ENCODE measurements around the gene KIF5C.

KIF5C gene

DNA sequence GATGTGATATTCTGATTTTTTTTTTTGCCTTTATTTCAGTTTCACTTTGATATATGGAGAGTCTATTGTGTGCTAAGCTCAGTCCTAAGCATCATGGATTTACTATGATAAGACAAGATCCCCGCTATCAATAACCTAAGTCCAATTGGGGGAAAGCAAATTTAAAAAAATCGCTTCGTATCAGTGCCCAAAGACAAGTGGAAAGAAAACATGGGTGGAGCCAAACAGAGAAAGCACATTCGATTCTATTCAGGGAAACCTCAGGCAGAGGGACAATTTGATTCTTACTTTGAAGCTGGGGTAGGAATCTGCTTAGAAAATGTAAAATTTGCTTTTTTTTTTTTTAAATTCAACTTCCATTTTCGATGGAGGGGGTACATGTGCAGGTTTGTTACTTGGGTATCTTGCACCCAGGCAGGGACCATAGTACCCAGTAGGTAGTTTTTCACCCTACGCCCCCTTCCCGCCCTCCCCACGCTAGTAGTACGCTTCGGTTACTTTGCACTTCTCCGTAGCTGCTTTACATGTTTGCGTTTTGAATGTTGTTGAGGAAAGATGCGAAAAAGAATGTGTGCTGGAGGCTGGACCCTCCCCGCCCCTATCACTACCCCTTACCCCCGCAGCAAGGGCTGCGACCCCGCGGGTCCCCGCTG lies 12.4 kb downstream of the KIF5C start:
- DNase-seq (ENCODE audit: low read depth in 2 of 2): no peak

- no peak for DNase-seq (ENCODE audit: low read depth in 2 of 2)
These were observed 13.0 kb downstream of the KIF5C start for GRCh38 chr2:148888003-148888501.

GRCh38 chr2:148888986-148889385 lies 14.0 kb downstream of the KIF5C start:
- DNase-seq (ENCODE audit: low read depth in 2 of 2): no peak

DNA sequence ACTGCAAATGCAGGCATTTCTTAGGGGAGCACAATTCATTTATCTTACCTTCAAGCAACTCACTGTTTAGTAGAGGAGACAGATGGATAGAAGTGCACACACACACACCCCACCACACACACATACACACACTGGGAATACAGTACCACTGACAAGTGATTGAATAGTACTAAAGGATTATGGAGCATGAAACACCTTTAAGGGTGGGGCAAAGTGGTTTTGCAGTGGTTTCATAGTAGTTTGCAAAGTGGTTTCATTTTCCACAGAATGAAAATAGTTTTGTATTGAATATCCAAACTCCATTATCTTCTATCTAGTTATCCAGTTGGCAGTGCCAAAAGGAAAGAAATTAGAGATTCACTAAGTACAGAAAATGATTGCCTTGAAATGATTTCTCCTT lies 18.9 kb downstream of the KIF5C start:
- no peak for DNase-seq (ENCODE audit: low read depth in 2 of 2)

- no peak for DNase-seq (ENCODE audit: low read depth in 2 of 2)
These were observed 21.1 kb downstream of the KIF5C start for GRCh38 chr2:148896136-148896535.

DNA sequence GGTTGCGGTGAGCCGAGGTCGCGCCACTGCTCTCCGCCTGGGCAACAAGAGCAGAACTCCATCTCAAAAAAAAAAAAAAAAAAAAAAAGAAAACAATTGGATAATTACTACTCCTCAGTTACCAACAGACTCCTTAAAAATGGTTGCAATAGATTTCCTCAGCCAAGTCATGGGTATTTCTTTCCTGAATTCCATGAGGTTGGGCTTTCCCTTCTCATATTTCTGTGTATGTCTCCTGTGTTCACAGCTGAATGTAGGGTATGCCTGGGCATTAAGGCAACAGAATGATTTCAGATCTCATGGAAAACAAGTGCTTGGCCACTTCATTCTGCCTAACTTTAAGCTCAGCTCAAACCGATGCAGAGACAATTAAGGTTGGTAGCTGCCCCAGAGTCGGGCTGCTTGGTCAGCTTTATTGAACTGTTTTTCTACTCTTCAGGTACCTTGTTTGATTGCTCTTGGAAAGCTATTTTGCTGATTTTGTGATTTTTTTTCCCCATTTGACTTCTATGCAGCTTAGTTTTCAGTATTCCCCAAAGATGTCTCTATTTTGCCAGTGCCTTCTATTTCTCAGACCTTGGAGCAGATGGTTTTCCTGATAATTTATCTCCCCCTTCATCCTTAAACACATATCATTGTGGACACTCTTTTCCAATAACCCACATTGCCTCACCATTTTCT lies 24.8 kb downstream of the KIF5C start:
- DNase-seq (ENCODE audit: low read depth in 2 of 2): no peak

- DNase-seq (ENCODE audit: low read depth in 2 of 2): no peak
These were observed 25.4 kb downstream of the KIF5C start for GRCh38 chr2:148900350-148900837.

GRCh38 chr2:148901142-148901541 lies 26.1 kb downstream of the KIF5C start:
- no peak for DNase-seq (ENCODE audit: low read depth in 2 of 2)

DNA sequence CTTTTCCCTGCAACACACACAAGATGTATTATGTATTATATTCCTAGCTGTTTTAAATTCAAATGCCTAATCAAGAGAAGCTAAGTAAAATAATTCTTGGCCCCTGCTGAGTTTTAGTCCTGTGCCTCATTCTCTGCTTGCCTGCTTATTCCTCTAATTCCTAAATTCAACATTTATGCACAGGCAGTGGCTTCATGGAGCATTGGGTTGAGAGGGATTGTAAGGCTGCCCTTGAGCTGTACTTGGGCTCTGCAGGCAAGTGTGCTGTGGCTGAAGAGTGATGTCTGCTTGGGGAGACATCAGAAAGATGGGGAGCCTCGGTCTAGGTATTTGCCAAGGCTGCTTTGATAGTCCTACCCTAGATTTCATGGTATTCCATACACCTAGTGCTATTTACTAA lies 27.8 kb downstream of the KIF5C start:
- DNase-seq (ENCODE audit: low read depth in 2 of 2): no peak

- DNase-seq (ENCODE audit: low read depth in 2 of 2): no peak
These were observed 28.3 kb downstream of the KIF5C start for GRCh38 chr2:148903294-148903693.

GRCh38 chr2:148903979-148904378 lies 29.0 kb downstream of the KIF5C start:
- DNase-seq (ENCODE audit: low read depth in 2 of 2): no peak

GRCh38 chr2:148906124-148906523 lies 31.1 kb downstream of the KIF5C start:
- DNase-seq (ENCODE audit: low read depth in 2 of 2): no peak

- no peak for DNase-seq (ENCODE audit: low read depth in 2 of 2)
These were observed 32.2 kb downstream of the KIF5C start for GRCh38 chr2:148907085-148907785.

DNA sequence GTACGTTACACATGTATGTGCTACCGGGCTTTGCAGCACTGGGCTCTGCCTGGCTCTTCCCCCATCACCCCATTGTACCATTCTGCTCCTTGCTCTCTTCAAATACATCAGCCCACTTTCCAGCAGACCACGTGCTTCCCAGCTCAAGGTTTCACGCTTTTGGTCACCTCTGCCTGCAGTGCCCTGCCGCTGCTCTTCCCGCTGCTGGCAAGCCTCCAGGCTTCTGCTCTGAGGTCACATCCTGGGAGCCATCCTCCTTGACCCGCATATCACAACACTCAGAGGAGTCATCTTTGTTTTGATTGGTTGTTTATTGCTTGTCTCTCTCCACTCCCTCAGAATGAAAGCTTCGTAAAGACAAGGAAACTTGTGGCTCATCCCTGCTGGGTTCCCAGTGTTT lies 34.1 kb downstream of the KIF5C start:
- no peak for DNase-seq (ENCODE audit: low read depth in 2 of 2)

GRCh38 chr2:148913061-148913460 lies 38.0 kb downstream of the KIF5C start:
- DNase-seq (ENCODE audit: low read depth in 2 of 2): no peak

GRCh38 chr2:148913492-148913891 lies 38.5 kb downstream of the KIF5C start:
- no peak for DNase-seq (ENCODE audit: low read depth in 2 of 2)

- no peak for DNase-seq (ENCODE audit: low read depth in 2 of 2)
These were observed 39.4 kb downstream of the KIF5C start for GRCh38 chr2:148914463-148914862.

- no peak for DNase-seq (ENCODE audit: low read depth in 2 of 2)
These were observed 42.4 kb downstream of the KIF5C start for GRCh38 chr2:148917431-148917830.

DNA sequence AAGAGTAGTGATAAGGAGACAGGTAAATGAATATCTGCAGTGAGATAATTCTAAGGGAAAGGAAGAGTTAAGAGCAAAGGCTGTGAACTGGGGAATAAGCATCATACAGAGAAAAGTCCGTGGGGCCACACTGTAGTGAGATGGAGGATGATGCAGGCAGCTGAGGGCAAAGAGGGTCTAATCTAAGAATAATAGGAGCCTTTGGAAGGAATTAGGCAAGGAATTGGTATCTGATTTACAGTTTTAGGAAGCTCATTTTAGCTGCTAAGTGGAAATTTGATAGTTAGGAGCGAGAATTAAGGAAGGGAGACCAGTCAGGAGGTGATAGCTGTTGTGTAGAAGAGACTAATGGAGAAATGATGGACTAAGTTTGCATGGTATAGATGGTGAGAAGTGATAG lies 43.5 kb downstream of the KIF5C start:
- DNase-seq (ENCODE audit: low read depth in 2 of 2): no peak

- DNase-seq (ENCODE audit: low read depth in 2 of 2): no peak
These were observed 45.5 kb downstream of the KIF5C start for GRCh38 chr2:148920559-148920958.

DNA sequence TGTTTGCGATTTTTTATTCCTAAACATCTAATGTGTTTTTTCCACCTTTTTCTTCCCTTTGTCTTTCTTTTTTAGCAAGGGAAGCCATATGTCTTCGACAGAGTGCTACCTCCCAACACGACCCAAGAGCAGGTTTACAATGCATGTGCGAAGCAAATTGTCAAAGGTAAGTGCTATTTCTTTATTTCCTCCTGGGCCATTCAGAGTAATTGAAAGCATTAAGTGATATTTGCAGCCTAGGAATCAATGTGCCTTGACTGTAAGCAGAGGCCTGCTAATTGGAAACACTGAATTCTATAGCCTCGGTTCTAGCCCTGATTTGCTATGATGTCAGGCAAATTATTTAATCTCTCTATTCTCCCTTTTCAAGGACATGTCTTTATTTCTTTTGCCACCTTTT lies 47.0 kb downstream of the KIF5C start:
- DNase-seq (ENCODE audit: low read depth in 2 of 2): no peak

DNA sequence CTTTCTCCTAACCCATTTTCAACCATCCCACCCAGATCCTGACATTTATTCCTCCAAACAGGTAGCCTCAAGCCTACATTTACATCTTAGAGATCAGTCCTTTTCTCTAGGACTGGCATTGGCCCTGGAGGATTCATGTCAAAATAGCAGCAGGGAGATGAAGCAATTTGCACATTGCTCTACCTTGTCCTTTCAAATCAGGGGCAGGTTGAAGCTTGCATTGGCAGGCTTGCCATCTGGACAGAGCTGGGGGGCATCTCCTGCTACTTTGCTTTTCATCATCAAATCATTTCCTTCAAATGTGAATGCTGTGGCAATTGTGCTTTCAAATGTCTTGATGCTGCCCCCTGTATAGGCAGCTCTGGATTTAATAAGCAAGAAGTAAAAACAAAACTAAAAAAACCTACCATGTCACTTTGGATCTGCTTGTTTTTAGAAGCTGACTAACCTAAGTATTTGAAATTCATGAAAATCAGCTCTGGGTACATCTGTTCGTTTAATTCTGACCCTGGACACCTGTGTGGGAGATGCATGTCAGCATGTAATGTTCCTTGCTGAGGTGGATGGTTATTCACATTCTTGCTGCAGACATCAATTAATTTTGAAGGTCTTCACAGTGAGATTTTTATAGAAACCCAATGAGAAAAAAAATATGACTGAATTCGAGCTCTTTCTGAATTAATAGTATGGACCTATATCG lies 47.9 kb downstream of the KIF5C start:
- no peak for DNase-seq (ENCODE audit: low read depth in 2 of 2)
